PC-3 (cell line): ENCODE results near the gene C1QTNF12. TPM values are rescaled to one million over a fixed set of nuclear protein-coding genes. Genes with fewer than 3 reads are reported as not detected.

ENCODE experiments used
- ATAC-seq: fragments of 200-7000 bp; cut with Tn5 transposase; 2 replicates; pipeline ENCODE4 v1.9.1; 2020; ENCODE audit warnings: mild to moderate bottlenecking, moderate library complexity
- Bru-seq: library from RNA; stranded (reverse); fragments of 400-500 nt; gene quantifications from one replicate; lab custom pipeline; 2021; lab: Mats Ljungman, UMichigan
- BruChase-seq, 2 experiments: library from RNA; stranded (reverse); fragments of 400-500 nt; gene quantifications; one replicate each; lab custom pipeline; 2021; lab: Mats Ljungman, UMichigan
- BruUV-seq: library from RNA; stranded (reverse); fragments of 400-500 nt; replicated peaks from 2 replicates; lab custom pipeline; 2021; lab: Mats Ljungman, UMichigan
- CTCF ChIA-PET: fragments of 300-600 bp; sonication (Branson Sonifier 250); formaldehyde crosslinking; loops from one replicate; lab custom pipeline; 2022; ENCODE audit warnings: antibody characterized with exemption; lab: Charles Lee
- POLR2A ChIA-PET: fragments of 300-600 bp; sonication (Branson Sonifier 250); formaldehyde crosslinking; loops from one replicate; lab custom pipeline; 2022; ENCODE audit warnings: antibody characterized with exemption; ENCODE audit not compliant: unreplicated experiment; lab: Charles Lee
- DNase-seq: peaks from one replicate; pipeline ENCODE4 v3.0.0-alpha.2; 2015
- H2AFZ ChIP-seq: fragments of 300-600 bp; sonication (generic); 2 replicates; pipeline ENCODE4 v1.6.0; 2016; ENCODE audit warnings: antibody characterized with exemption, low read length
- H3F3A ChIP-seq: fragments of 300-600 bp; sonication (generic); one replicate; pipeline ENCODE4 v1.6.0; 2017; ENCODE audit warnings: antibody characterized with exemption, low read length, control low read depth, mild to moderate bottlenecking; ENCODE audit not compliant: unreplicated experiment
- H3K27ac ChIP-seq: fragments of 300-600 bp; sonication (generic); 2 replicates; pipeline ENCODE4 v1.5.1; 2016; ENCODE audit warnings: mild to moderate bottlenecking, low read length
- H3K27me3 ChIP-seq: fragments of 300-600 bp; sonication (generic); 2 replicates; pipeline ENCODE4 v1.6.1; 2016; ENCODE audit warnings: low read length, mixed read lengths
- H3K36me3 ChIP-seq: fragments of 300-600 bp; sonication (generic); 2 replicates; pipeline ENCODE4 v1.6.1; 2016; ENCODE audit warnings: low read depth, mixed run types, low read length, mixed read lengths
- H3K4me1 ChIP-seq: fragments of 300-600 bp; sonication (generic); 2 replicates; pipeline ENCODE4 v1.5.1; 2016; ENCODE audit warnings: low read length; ENCODE audit not compliant: insufficient read depth
- H3K4me2 ChIP-seq: fragments of 300-600 bp; sonication (generic); 2 replicates; pipeline ENCODE4 v1.6.0; 2016; ENCODE audit warnings: low read length
- H3K4me3 ChIP-seq: fragments of 300-600 bp; sonication (generic); 2 replicates; pipeline ENCODE4 v1.5.1; 2016; ENCODE audit warnings: mild to moderate bottlenecking, low read length, mixed read lengths
- H3K79me2 ChIP-seq: fragments of 300-600 bp; sonication (generic); 2 replicates; pipeline ENCODE4 v1.6.1; 2017; ENCODE audit warnings: low read length, mixed read lengths
- H3K9ac ChIP-seq: fragments of 300-600 bp; sonication (generic); 2 replicates; pipeline ENCODE4 v1.6.0; 2016; ENCODE audit warnings: mild to moderate bottlenecking, low read length
- H3K9me2 ChIP-seq: fragments of 300-600 bp; sonication (generic); replicated peaks from 2 replicates; pipeline ENCODE4 v1.6.1; 2016; ENCODE audit warnings: mixed run types, low read length, mixed read lengths
- H3K9me3 ChIP-seq: fragments of 300-600 bp; sonication (generic); 2 replicates; pipeline ENCODE4 v1.6.1; 2016; ENCODE audit warnings: low read length, mixed read lengths
- H4K20me1 ChIP-seq: fragments of 300-600 bp; sonication (generic); 2 replicates; pipeline ENCODE4 v1.6.1; 2016; ENCODE audit warnings: low read length, mixed read lengths
- CTCF ChIP-seq: fragments of 300-600 bp; sonication (generic); conservative IDR thresholded peaks from 2 replicates; pipeline ENCODE4 v1.5.1; 2017; ENCODE audit warnings: antibody characterized with exemption, low read depth, mild to moderate bottlenecking, low read length
- EZH2 ChIP-seq: fragments of 300-600 bp; sonication (generic); IDR thresholded peaks from one replicate; pipeline ENCODE4 v1.6.1; 2017; ENCODE audit warnings: antibody characterized with exemption, mild to moderate bottlenecking, low read length; ENCODE audit not compliant: unreplicated experiment
- EZH2phosphoT487 ChIP-seq: fragments of 300-600 bp; sonication (generic); IDR thresholded peaks from 2 replicates; pipeline ENCODE4 v1.6.1; 2018; ENCODE audit warnings: mild to moderate bottlenecking, antibody characterized with exemption, low read length, borderline replicate concordance
- intact Hi-C: fragments of 100-400 bp; cut with micrococcal nuclease; formaldehyde crosslinking; loops from 2 replicates; pipeline ENCODE4 v1.9.0; 2023
- long read RNA-seq: library from polyadenylated mRNA; unstranded; transcript quantifications from one replicate; pipeline ENCODE4 v2.0.0, GENCODE V29; 2021; ENCODE audit not compliant: unreplicated experiment
- total RNA-seq: library from RNA; depleted of rRNA; stranded (reverse); fragments of >200 nt; gene quantifications from 2 replicates; pipeline ENCODE4 v1.2.3, GENCODE V29; 2014; rRNA removed

Gene C1QTNF12, protein sequence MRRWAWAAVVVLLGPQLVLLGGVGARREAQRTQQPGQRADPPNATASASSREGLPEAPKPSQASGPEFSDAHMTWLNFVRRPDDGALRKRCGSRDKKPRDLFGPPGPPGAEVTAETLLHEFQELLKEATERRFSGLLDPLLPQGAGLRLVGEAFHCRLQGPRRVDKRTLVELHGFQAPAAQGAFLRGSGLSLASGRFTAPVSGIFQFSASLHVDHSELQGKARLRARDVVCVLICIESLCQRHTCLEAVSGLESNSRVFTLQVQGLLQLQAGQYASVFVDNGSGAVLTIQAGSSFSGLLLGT
- 2.8 and 3.9 TPM in 2 replicates for total RNA-seq
- percentile 32 among the genes with signal in this experiment for Bru-seq, nascent RNA
- percentile 56 among the genes with signal in this experiment for BruChase-seq, experiment 1, labeled RNA remaining after a 6-hour chase
- BruChase-seq, experiment 2, labeled RNA remaining after a 2-hour chase, result percentile 46 among the genes with signal in this experiment
- long read RNA-seq, partial matches to known transcripts, result 0 of 3 reads
- long read RNA-seq, other reads (novel, unspliced or antisense), result 3 of 3 reads

GRCh38 chr1:1246577-1247340 is at the start of gene C1QTNF12:
Gene C1QTNF12 (minus strand): TSS chr1:1246722. CDS start chr1:1246690, 32 bp downstream.
- Histone ChIP-seq H4K20me1 (no peaks in the 10 kb centered on the region), H3K36me3 (no peaks in the 10 kb centered on the region; the same call in 1 of the 2 replicates), H3K27me3 (no peaks in the 10 kb centered on the region), H3K4me3 (no peak within 1 kb of the TSS), H3F3A (no peaks in the 10 kb centered on the region), H3K9me3 (no peaks in the 10 kb centered on the region), H2AFZ (no peak within 1 kb of the TSS), H3K79me2 (no peaks in the 10 kb centered on the region), H3K9me2 (no peaks in the 10 kb centered on the region), H3K4me1 (no peaks in the 10 kb centered on the region), H3K27ac (no peak within 1 kb of the TSS), H3K4me2 (no peak within 1 kb of the TSS), H3K9ac (no peak within 1 kb of the TSS)
- intact Hi-C loops, result no loop called here
- CTCF ChIA-PET, result no interaction called here
- DNase-seq, result no peak
- no TSS peak for BruUV-seq
- TF ChIP-seq EZH2phosphoT487 (no peak), CTCF (peak; percentile 33; the same call in 1 of the 2 replicates)
- POLR2A ChIA-PET, result no interaction called here
- peak; percentile 28 for ATAC-seq

DNA sequence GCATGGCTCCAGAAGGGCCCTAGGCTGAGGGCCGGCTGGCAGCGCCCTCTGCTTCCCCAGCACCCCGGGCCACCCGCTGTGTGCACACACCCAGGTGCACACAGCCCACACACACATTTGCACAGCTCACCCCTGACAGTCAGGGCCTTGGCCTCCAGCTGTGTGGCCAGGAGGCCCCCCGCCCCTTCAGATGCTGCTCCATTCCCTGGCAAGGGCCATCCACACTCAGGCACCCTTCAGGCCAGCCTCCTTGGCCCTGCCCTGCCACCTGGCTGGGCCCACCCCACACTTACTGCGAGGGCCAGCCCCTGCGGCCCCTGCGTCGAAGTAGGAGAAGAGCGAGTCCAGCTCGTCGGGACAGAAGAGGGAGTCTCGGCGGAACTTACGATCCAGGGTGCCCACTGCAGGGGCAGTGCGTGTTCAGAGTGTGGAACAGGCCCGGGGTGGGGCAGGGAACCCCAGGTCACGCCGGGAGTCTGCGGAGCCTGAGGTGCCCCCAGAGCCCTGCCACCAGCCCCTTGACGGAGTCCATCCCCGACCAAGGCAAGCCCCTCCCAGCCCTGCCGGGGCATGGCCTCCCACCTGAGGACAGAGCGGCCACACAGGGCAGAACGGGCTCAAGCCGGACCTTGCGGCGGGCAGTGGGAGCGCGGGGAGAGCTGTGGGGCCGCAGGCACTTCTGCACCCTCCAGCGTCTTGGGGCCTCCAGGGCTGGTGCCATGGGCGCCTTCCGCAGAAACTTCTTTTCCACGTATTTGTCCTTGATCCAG is 48.8 kb upstream of the C1QTNF12 start:
- Histone ChIP-seq H3K4me3 (no peak overlapping the region), H3K79me2 (no peaks in the 10 kb centered on the region), H3K9ac (no peak overlapping the region), H3K27me3 (no peaks in the 10 kb centered on the region), H3K9me3 (no peaks in the 10 kb centered on the region), H3K4me2 (no peak overlapping the region), H2AFZ (no peak overlapping the region), H3K27ac (no peak overlapping the region), H3K9me2 (no peaks in the 10 kb centered on the region), H3F3A (no peaks in the 10 kb centered on the region), H4K20me1 (no peaks in the 10 kb centered on the region), H3K4me1 (peaks cover 12% of the 10 kb centered on the region), H3K36me3 (no peaks in the 10 kb centered on the region)
- ATAC-seq (no peak), DNase-seq (no peak)
- BruUV-seq, result no TSS peak
- ChIA-PET POLR2A (no interaction called here), CTCF (no interaction called here)
- TF ChIP-seq EZH2phosphoT487 (no peak), EZH2 (no peak), CTCF (no peak)
- intact Hi-C loops, result no loop called here
